Endodermal cell (in vitro differentiated cells): Measurements from ENCODE around the gene EDA2R. TPM values are rescaled to one million over a fixed set of nuclear protein-coding genes. Genes with fewer than 3 reads are reported as not detected.

Experiments used
- DNase-seq: peaks from one replicate; pipeline ENCODE4 v3.0.0-alpha.2; 2017
- H3K27ac ChIP-seq: 2 replicates; pipeline ENCODE4 v1.5.1; 2013; ENCODE audit warnings: mild to moderate bottlenecking, low read depth, low read length, moderate library complexity
- H3K27me3 ChIP-seq: 2 replicates; pipeline ENCODE4 v1.6.1; 2013; ENCODE audit warnings: mild to moderate bottlenecking, low read length, moderate library complexity; ENCODE audit not compliant: insufficient read depth, control insufficient read depth, poor library complexity, severe bottlenecking
- H3K36me3 ChIP-seq: 2 replicates; pipeline ENCODE4 v1.7.0; 2013; ENCODE audit warnings: mild to moderate bottlenecking, low read length, moderate library complexity; ENCODE audit not compliant: control insufficient read depth, insufficient read depth
- H3K4me1 ChIP-seq: one replicate; pipeline ENCODE4 v1.7.0; 2013; ENCODE audit warnings: low read length; ENCODE audit not compliant: control insufficient read depth, insufficient read depth
- H3K4me3 ChIP-seq: 2 replicates; pipeline ENCODE4 v1.5.1; 2013; ENCODE audit warnings: mild to moderate bottlenecking, low read length, moderate library complexity
- H3K9ac ChIP-seq: 2 replicates; pipeline ENCODE4 v1.6.1; 2013; ENCODE audit warnings: mild to moderate bottlenecking, low read length, moderate library complexity; ENCODE audit not compliant: poor library complexity, severe bottlenecking; ENCODE audit errors: extremely low read depth
- H3K9me3 ChIP-seq: 2 replicates; pipeline ENCODE4 v1.6.1; 2013; ENCODE audit warnings: mild to moderate bottlenecking, low read length, moderate library complexity; ENCODE audit not compliant: control insufficient read depth
- H3K27ac Mint-ChIP-seq: 2 replicates; pipeline ENCODE4 v1.8.0; 2020; ENCODE audit warnings: mixed read lengths
- H3K27me3 Mint-ChIP-seq: 2 replicates; pipeline ENCODE4 v1.8.0; 2021; ENCODE audit warnings: mild to moderate bottlenecking, mixed read lengths; ENCODE audit not compliant: insufficient read depth
- H3K36me3 Mint-ChIP-seq: 2 replicates; pipeline ENCODE4 v1.8.0; 2020; ENCODE audit warnings: low read depth, mixed read lengths
- H3K4me1 Mint-ChIP-seq: 2 replicates; pipeline ENCODE4 v1.8.0; 2020; ENCODE audit warnings: mixed read lengths
- H3K4me3 Mint-ChIP-seq: 2 replicates; pipeline ENCODE4 v1.8.0; 2020; ENCODE audit warnings: mild to moderate bottlenecking, moderate library complexity, mixed read lengths
- H3K9me3 Mint-ChIP-seq: 2 replicates; pipeline ENCODE4 v1.8.0; 2020; ENCODE audit warnings: mild to moderate bottlenecking, mixed read lengths
- WGBS, 2 experiments: methylation state at CpG; one replicate each; pipeline versions ENCODE4 v1.1.5 to v1.1.7; 2013; ENCODE audit warnings: missing lambda C conversion rate in 2 of 2, mixed read lengths in 1 of 2; ENCODE audit not compliant: insufficient coverage in 1 of 2, insufficient read length in 1 of 2; 5-methylcytosine and 5-hydroxymethylcytosine counted together
- total RNA-seq, 2 donors: library from RNA; stranded (reverse); fragmentation: NEBNext Ultra II Directional in 1 of 2; extraction: Animal tissue kit (Norgen Biotek cat#: 25700) in 1 of 2; gene quantifications; 2 replicates in 1 of 2; 3 replicates in 1 of 2; pipeline ENCODE4 v1.2.1, GENCODE V29; 2021
- TF ChIP-seq, protein P1 (sequence below): fragments of 200-600 bp; sonication (generic); conservative IDR thresholded peaks from 2 replicates; pipeline ENCODE4 v1.5.0; 2021; ENCODE audit warnings: antibody characterized with exemption, mild to moderate bottlenecking

The EDA2R gene
- total RNA-seq, 2 donors from 2014 or later, result 1.4 to 1.7 TPM

DNA sequence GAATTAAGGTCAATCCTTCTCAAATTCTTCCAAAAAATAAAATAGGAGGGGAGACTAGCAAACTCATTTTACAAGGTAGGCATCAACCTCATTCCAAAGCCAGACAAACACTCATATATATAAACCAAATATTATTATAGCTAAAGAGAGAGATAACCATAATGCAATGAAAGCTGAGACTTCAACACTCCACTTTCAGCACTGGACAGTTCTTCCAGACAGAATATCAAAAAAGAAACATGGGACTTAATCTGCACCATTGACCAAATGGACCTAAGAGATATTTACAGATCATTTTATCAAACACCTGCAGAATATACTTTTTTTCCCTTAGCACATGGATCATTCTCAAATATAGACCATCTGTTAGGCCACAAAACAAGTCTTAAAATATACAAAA is 15.5 kb upstream of the EDA2R start:
- no peaks in the 10 kb centered on the region for H3K36me3 Mint-ChIP-seq
- H3K9me3 Mint-ChIP-seq, result peaks cover 58% of the 10 kb centered on the region
- Histone ChIP-seq H3K9ac (no peak overlapping the region), H3K27me3 (no peaks in the 10 kb centered on the region), H3K9me3 (no peaks in the 10 kb centered on the region), H3K4me1 (no peaks in the 10 kb centered on the region), H3K27ac (no peak overlapping the region), H3K4me3 (no peak overlapping the region), H3K36me3 (no peaks in the 10 kb centered on the region)
- TF ChIP-seq, protein P1, sequence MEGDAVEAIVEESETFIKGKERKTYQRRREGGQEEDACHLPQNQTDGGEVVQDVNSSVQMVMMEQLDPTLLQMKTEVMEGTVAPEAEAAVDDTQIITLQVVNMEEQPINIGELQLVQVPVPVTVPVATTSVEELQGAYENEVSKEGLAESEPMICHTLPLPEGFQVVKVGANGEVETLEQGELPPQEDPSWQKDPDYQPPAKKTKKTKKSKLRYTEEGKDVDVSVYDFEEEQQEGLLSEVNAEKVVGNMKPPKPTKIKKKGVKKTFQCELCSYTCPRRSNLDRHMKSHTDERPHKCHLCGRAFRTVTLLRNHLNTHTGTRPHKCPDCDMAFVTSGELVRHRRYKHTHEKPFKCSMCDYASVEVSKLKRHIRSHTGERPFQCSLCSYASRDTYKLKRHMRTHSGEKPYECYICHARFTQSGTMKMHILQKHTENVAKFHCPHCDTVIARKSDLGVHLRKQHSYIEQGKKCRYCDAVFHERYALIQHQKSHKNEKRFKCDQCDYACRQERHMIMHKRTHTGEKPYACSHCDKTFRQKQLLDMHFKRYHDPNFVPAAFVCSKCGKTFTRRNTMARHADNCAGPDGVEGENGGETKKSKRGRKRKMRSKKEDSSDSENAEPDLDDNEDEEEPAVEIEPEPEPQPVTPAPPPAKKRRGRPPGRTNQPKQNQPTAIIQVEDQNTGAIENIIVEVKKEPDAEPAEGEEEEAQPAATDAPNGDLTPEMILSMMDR, result no peak
- no peak overlapping the region for H3K4me3 Mint-ChIP-seq
- H3K27ac Mint-ChIP-seq, result no peak overlapping the region
- H3K27me3 Mint-ChIP-seq, result no peaks in the 10 kb centered on the region
- no peaks in the 10 kb centered on the region for H3K4me1 Mint-ChIP-seq
- no peak for DNase-seq

DNA sequence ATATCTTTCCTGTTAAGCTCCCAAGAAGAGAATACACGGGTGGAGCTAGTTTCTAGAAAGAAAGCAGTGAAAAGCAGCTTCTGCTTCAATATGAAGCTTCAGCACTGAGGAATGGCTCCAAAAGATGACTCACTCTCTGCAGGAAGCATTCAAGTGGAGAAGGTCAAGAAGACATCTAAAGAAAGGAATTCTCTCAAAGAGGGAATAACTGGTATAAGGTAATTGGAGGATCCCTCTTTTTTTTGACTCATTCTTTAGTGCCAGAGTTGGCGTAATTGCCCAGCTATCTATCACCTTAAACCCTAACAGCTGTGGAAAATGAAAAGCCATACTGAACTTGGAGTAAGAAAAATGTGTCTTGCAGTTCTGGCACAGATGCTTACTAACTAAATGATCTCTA is 3.5 kb downstream of the EDA2R start:
- H3K27ac ChIP-seq, result no peak overlapping the region
- no peak overlapping the region for H3K27ac Mint-ChIP-seq
- no peak overlapping the region for H3K9ac ChIP-seq
- no peak overlapping the region for H3K4me3 Mint-ChIP-seq
- H3K27me3 Mint-ChIP-seq, result no peaks in the 10 kb centered on the region
- H3K27me3 ChIP-seq, result no peaks in the 10 kb centered on the region
- no peaks in the 10 kb centered on the region for H3K36me3 Mint-ChIP-seq
- no peak for DNase-seq
- H3K4me1 Mint-ChIP-seq, result peaks cover 7% of the 10 kb centered on the region
- no peak overlapping the region for H3K4me3 ChIP-seq
- H3K9me3 ChIP-seq, result no peaks in the 10 kb centered on the region
- peaks cover 49% of the 10 kb centered on the region for H3K9me3 Mint-ChIP-seq
- H3K36me3 ChIP-seq, result no peaks in the 10 kb centered on the region
- 63% methylated on average over 1 of the region's 2 CpGs; no CpG with 5 or more reads in 1 of the 2 experiments for WGBS, 2 experiments
- TF ChIP-seq, protein P1, result no peak
- H3K4me1 ChIP-seq, result no peaks in the 10 kb centered on the region

DNA sequence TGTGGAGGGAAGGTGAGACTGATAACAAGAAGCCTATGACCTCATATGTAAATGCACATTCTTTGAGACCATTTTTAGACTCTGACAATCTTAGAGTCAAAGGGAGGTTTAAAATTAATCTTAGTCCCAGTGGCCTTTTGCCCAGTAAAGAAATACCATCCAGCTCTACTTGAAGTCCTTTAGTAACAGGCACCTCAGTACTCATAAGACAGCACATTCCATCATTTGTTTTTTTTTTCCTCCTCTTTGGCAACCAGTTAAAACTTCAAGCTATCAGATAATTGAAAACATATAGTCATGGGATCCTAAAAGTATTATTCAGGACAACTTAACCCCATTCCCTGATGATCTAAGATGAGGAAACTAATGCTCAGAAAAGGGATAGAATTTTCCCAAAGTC is 4.6 kb downstream of the EDA2R start:
- Mint-ChIP-seq H3K4me3 (no peak overlapping the region), H3K27ac (no peak overlapping the region), H3K36me3 (no peaks in the 10 kb centered on the region), H3K4me1 (peaks cover 3% of the 10 kb centered on the region), H3K27me3 (no peaks in the 10 kb centered on the region), H3K9me3 (peaks cover 52% of the 10 kb centered on the region)
- H3K9me3 ChIP-seq, result no peaks in the 10 kb centered on the region
- H3K36me3 ChIP-seq, result no peaks in the 10 kb centered on the region
- H3K4me3 ChIP-seq, result no peak overlapping the region
- H3K27ac ChIP-seq, result no peak overlapping the region
- H3K27me3 ChIP-seq, result no peaks in the 10 kb centered on the region
- H3K4me1 ChIP-seq, result no peaks in the 10 kb centered on the region
- no peak for DNase-seq
- H3K9ac ChIP-seq, result no peak overlapping the region
- TF ChIP-seq, protein P1, result no peak
